ENCODE results near the gene TBC1D30. TPM values are rescaled to one million over a fixed set of nuclear protein-coding genes. Genes with fewer than 3 reads are reported as not detected.

The TBC1D30 gene
- total RNA-seq, 1 experiment from 2014 or later = 8.9 TPM

GRCh38 chr12:64923536-64923935, 99.1 kb downstream of the TBC1D30 start:
- intact Hi-C loops (cut with micrococcal nuclease; ENCODE audit: unreplicated experiment) (no loop called here), in situ Hi-C loops (cut with HindIII; ENCODE audit: low pct_unique_long_range_greater_than_20kb, low sequenced_read_pairs) (no loop called here)
- no TSS peak for BruUV-seq (replicated peaks)
- TF ChIP-seq TCF7L2 (IDR thresholded peaks at IDR 0.05; ENCODE audit: low read depth, low read length) (no peak), POLR2AphosphoS5 (IDR thresholded peaks at IDR 0.05; ENCODE audit: low read depth, low read length) (no peak), REST (IDR thresholded peaks at IDR 0.05; ENCODE audit: insufficient read depth in 1 of 2, low read depth in 2 of 2, low read length in 1 of 2) (no peak), SIN3A (IDR thresholded peaks at IDR 0.05; ENCODE audit: borderline replicate concordance, insufficient read depth, low read depth, low read length) (no peak)
- TF ChIP-seq, protein P1, sequence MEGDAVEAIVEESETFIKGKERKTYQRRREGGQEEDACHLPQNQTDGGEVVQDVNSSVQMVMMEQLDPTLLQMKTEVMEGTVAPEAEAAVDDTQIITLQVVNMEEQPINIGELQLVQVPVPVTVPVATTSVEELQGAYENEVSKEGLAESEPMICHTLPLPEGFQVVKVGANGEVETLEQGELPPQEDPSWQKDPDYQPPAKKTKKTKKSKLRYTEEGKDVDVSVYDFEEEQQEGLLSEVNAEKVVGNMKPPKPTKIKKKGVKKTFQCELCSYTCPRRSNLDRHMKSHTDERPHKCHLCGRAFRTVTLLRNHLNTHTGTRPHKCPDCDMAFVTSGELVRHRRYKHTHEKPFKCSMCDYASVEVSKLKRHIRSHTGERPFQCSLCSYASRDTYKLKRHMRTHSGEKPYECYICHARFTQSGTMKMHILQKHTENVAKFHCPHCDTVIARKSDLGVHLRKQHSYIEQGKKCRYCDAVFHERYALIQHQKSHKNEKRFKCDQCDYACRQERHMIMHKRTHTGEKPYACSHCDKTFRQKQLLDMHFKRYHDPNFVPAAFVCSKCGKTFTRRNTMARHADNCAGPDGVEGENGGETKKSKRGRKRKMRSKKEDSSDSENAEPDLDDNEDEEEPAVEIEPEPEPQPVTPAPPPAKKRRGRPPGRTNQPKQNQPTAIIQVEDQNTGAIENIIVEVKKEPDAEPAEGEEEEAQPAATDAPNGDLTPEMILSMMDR (IDR thresholded peaks at IDR 0.05) = no peak
- H3K27ac ChIP-seq (ENCODE audit: low read length) = no peak overlapping the region
- no peak for DNase-seq (ENCODE audit: low read depth, low spot score)
- no peak overlapping the region for H3K4me3 ChIP-seq (ENCODE audit: low read depth in 2 of 2, low read length in 2 of 2)
- H3K9me3 ChIP-seq (ENCODE audit: control insufficient read depth, insufficient read depth, low read depth, low read length) = no peaks in the 10 kb centered on the region
- ChIA-PET CTCF (no interaction called here), POLR2A (no interaction called here)
- H3K36me3 ChIP-seq (ENCODE audit: control insufficient read depth, insufficient read depth, low read length) = no peaks in the 10 kb centered on the region
- no peak for ATAC-seq
- H3K4me1 ChIP-seq (ENCODE audit: control insufficient read depth, insufficient read depth, low read length) = no peaks in the 10 kb centered on the region
- H3K27me3 ChIP-seq (ENCODE audit: control insufficient read depth, insufficient read depth, low read length) = peaks cover 5% of the 10 kb centered on the region

Other genes with a start within 250 kb of the TBC1D30 start
- gene RASSF3, start 214.2 kb upstream of the TBC1D30 start, total RNA-seq (2021; ENCODE audit: unreplicated experiment) = 107 TPM
- 117 TPM for gene GNS, start 65.2 kb upstream of the TBC1D30 start, total RNA-seq (2021; ENCODE audit: unreplicated experiment)

Data from Panc1 (cell line).